Vagina (tissue), 2 donors: ENCODE data around the gene RDH14. TPM values are rescaled to one million over a fixed set of nuclear protein-coding genes. Genes with fewer than 3 reads are reported as not detected.

Experiments used
- DNase-seq, 2 donors: peaks; one replicate each; pipeline ENCODE4 v3.0.0-alpha.2; 2017; ENCODE audit errors: extremely low spot score in 2 of 2
- H3K27ac ChIP-seq: fragments of 200-600 bp; sonication (generic); one replicate; pipeline ENCODE4 v1.5.1; 2019
- H3K27me3 ChIP-seq: fragments of 200-600 bp; sonication (generic); one replicate; pipeline ENCODE4 v1.5.1; 2019
- H3K36me3 ChIP-seq, 2 donors: fragments of 200-600 bp; sonication (generic); one replicate each; pipeline ENCODE4 v1.5.1; 2017 to 2019
- H3K4me1 ChIP-seq: fragments of 200-600 bp; sonication (generic); one replicate; pipeline ENCODE4 v1.5.1; 2019
- H3K4me3 ChIP-seq, 2 donors: fragments of 200-600 bp; sonication (generic); 1 replicate in 1 of 2; 2 replicates in 1 of 2; pipeline ENCODE4 v1.5.1; 2016 to 2019
- H3K9me3 ChIP-seq: fragments of 200-600 bp; sonication (generic); one replicate; pipeline ENCODE4 v1.5.1; 2019
- POLR2A ChIP-seq, 2 donors: fragments of 450-650 bp; IDR thresholded peaks; one replicate each; pipeline ENCODE4 v1.6.1; 2017; ENCODE audit warnings: antibody characterized with exemption in 2 of 2, mild to moderate bottlenecking in 2 of 2, moderate library complexity in 2 of 2
- POLR2AphosphoS5 ChIP-seq, 2 donors: sonication (generic); formaldehyde crosslinking; IDR thresholded peaks; one replicate each; pipeline ENCODE4 v1.9.0; 2017; ENCODE audit warnings: antibody characterized with exemption in 2 of 2, mild to moderate bottlenecking in 2 of 2, low read depth in 1 of 2; ENCODE audit not compliant: insufficient read depth in 1 of 2
- intact Hi-C: fragments of 100-400 bp; cut with DNase I; formaldehyde crosslinking; loops from one replicate; pipeline ENCODE4 v1.15.1; 2023
- total RNA-seq: library from RNA; depleted of rRNA; stranded (reverse); fragments of >200 nt; gene quantifications from one replicate; pipeline ENCODE4 v1.2.3, GENCODE V29; 2016
- TF ChIP-seq, protein P1 (sequence below), 3 experiments: fragments of 450-650 bp in 2 of 3; fragments of 200-600 bp in 1 of 3; sonication (generic) in 1 of 3; IDR thresholded peaks; one replicate each; pipeline ENCODE4 v1.5.1; 2017 to 2019; ENCODE audit warnings: antibody characterized with exemption in 3 of 3, mild to moderate bottlenecking in 2 of 3, moderate library complexity in 2 of 3

Gene RDH14
- total RNA-seq, 1 donor from 2014 or later, result 25.3 TPM

DNA sequence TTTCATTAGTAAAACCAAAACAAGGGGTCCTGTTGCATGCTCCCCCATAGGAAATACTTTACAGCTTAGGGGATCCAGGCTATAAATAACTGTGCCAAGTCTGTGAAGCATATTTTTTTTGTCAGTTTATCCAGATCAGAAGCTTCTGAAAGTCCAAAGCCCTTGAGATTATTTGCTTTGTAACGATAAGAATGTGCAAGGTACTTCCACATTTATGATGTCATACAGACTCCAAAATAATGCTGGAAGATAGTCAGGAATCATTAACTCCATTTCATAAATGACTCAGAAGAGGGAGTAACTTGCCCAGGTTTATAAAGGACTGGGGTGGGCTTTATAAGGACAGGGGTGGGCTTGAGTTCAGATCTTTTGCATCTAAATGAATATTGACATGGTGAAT, 29.3 kb downstream of the RDH14 start:
- Histone ChIP-seq H3K27me3 (no peaks in the 10 kb centered on the region), H3K9me3 (no peaks in the 10 kb centered on the region), H3K4me1 (no peaks in the 10 kb centered on the region), H3K36me3 (no peaks in the 10 kb centered on the region), H3K4me3 (no peak overlapping the region), H3K27ac (no peak overlapping the region)
- DNase-seq, result no peak
- TF ChIP-seq POLR2A (IDR thresholded peaks at IDR 0.05) (no peak), POLR2AphosphoS5 (IDR thresholded peaks at IDR 0.05; ENCODE audit: insufficient read depth in 1 of 2, low read depth in 1 of 2) (no peak)
- TF ChIP-seq, protein P1, sequence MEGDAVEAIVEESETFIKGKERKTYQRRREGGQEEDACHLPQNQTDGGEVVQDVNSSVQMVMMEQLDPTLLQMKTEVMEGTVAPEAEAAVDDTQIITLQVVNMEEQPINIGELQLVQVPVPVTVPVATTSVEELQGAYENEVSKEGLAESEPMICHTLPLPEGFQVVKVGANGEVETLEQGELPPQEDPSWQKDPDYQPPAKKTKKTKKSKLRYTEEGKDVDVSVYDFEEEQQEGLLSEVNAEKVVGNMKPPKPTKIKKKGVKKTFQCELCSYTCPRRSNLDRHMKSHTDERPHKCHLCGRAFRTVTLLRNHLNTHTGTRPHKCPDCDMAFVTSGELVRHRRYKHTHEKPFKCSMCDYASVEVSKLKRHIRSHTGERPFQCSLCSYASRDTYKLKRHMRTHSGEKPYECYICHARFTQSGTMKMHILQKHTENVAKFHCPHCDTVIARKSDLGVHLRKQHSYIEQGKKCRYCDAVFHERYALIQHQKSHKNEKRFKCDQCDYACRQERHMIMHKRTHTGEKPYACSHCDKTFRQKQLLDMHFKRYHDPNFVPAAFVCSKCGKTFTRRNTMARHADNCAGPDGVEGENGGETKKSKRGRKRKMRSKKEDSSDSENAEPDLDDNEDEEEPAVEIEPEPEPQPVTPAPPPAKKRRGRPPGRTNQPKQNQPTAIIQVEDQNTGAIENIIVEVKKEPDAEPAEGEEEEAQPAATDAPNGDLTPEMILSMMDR (IDR thresholded peaks at IDR 0.05), result no peak
- intact Hi-C loops, result no loop called here

- no peak overlapping the region for H3K27ac ChIP-seq
- H3K36me3 ChIP-seq, result no peaks in the 10 kb centered on the region
- intact Hi-C loops, result no loop called here
- no peaks in the 10 kb centered on the region for H3K4me1 ChIP-seq
- no peak overlapping the region for H3K4me3 ChIP-seq
- no peaks in the 10 kb centered on the region for H3K27me3 ChIP-seq
- TF ChIP-seq POLR2A (IDR thresholded peaks at IDR 0.05), result no peak
- TF ChIP-seq, protein P1 (IDR thresholded peaks at IDR 0.05), result no peak
- TF ChIP-seq POLR2AphosphoS5 (IDR thresholded peaks at IDR 0.05; ENCODE audit: insufficient read depth in 1 of 2, low read depth in 1 of 2), result no peak
- no peaks in the 10 kb centered on the region for H3K9me3 ChIP-seq
- DNase-seq, result no peak
These were observed 32.6 kb downstream of the RDH14 start for GRCh38 chr2:18527822-18528221.

GRCh38 chr2:18527326-18527725, 33.1 kb downstream of the RDH14 start:
- Histone ChIP-seq H3K36me3 (no peaks in the 10 kb centered on the region), H3K27ac (no peak overlapping the region), H3K4me3 (no peak overlapping the region), H3K4me1 (no peaks in the 10 kb centered on the region), H3K9me3 (no peaks in the 10 kb centered on the region), H3K27me3 (no peaks in the 10 kb centered on the region)
- DNase-seq, result no peak
- TF ChIP-seq, protein P1 (IDR thresholded peaks at IDR 0.05), result no peak
- TF ChIP-seq POLR2AphosphoS5 (IDR thresholded peaks at IDR 0.05; ENCODE audit: insufficient read depth in 1 of 2, low read depth in 1 of 2), result no peak
- no peak for TF ChIP-seq POLR2A (IDR thresholded peaks at IDR 0.05)
- intact Hi-C loops, result no loop called here

- intact Hi-C loops, result no loop called here
- no peaks in the 10 kb centered on the region for H3K4me1 ChIP-seq
- H3K4me3 ChIP-seq, result no peak overlapping the region
- no peaks in the 10 kb centered on the region for H3K36me3 ChIP-seq
- DNase-seq, result no peak
- H3K27ac ChIP-seq, result no peak overlapping the region
- TF ChIP-seq, protein P1 (IDR thresholded peaks at IDR 0.05), result no peak
- no peak for TF ChIP-seq POLR2A (IDR thresholded peaks at IDR 0.05)
- TF ChIP-seq POLR2AphosphoS5 (IDR thresholded peaks at IDR 0.05; ENCODE audit: insufficient read depth in 1 of 2, low read depth in 1 of 2), result no peak
- H3K9me3 ChIP-seq, result no peaks in the 10 kb centered on the region
- H3K27me3 ChIP-seq, result no peaks in the 10 kb centered on the region
These were observed 34.0 kb downstream of the RDH14 start for GRCh38 chr2:18526429-18526828.

DNA sequence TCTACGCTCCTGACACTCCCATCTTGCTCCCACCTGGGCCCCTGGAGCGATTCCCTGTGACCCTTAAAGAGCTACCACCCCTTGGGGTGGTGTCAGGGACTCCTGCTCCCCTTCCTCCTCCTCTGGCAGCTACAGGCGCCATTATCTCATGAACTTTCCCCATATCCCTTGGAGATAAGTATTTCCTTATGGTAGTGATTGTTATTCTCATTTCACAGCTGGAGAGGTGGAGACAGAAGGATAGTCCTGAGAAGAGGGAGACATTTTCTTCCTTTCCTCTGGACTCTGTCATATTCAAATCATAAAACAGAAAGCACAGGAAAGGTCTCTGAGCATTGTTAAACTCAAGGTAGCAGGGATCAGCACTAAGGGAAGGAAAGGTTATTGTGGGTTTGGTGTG, 34.6 kb downstream of the RDH14 start:
- H3K27ac ChIP-seq, result no peak overlapping the region
- TF ChIP-seq, protein P1 (IDR thresholded peaks at IDR 0.05), result no peak
- TF ChIP-seq POLR2AphosphoS5 (IDR thresholded peaks at IDR 0.05; ENCODE audit: insufficient read depth in 1 of 2, low read depth in 1 of 2) (no peak), POLR2A (IDR thresholded peaks at IDR 0.05) (no peak)
- intact Hi-C loops, result no loop called here

More for the DNA sequence above, 34.6 kb downstream of the RDH14 start:
- H3K9me3 ChIP-seq, result no peaks in the 10 kb centered on the region
- H3K27me3 ChIP-seq, result no peaks in the 10 kb centered on the region
- no peak for DNase-seq
- H3K36me3 ChIP-seq, result no peaks in the 10 kb centered on the region
- peaks cover under 1% of the 10 kb centered on the region for H3K4me1 ChIP-seq
- H3K4me3 ChIP-seq, result no peak overlapping the region
